SK-N-DZ (cell line): ENCODE results near the gene CHI3L1.

Experiments
- DNase-seq: peaks from one replicate; pipeline ENCODE4 v3.0.0-alpha.2; 2015; ENCODE audit warnings: low spot score

Gene CHI3L1

GRCh38 chr1:203168991-203169390, 17.5 kb downstream of the CHI3L1 start:
- no peak for DNase-seq

GRCh38 chr1:203168256-203168786, 18.2 kb downstream of the CHI3L1 start:
- no peak for DNase-seq

DNA sequence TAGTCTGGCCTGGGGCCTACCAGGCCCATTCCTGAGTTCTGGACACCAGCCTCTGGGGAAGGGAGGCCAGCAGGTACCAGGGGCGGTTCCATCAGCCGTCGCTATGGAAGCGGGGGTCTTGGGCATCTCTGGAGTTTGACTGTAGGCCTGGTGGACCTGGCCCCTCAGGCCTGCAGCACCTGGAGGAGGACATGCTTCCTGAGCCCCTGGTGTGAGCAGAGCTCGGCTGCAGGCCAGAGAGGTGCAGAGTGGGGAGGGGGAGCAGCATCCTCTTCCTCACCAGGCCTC, 18.6 kb downstream of the CHI3L1 start:
- no peak for DNase-seq

DNA sequence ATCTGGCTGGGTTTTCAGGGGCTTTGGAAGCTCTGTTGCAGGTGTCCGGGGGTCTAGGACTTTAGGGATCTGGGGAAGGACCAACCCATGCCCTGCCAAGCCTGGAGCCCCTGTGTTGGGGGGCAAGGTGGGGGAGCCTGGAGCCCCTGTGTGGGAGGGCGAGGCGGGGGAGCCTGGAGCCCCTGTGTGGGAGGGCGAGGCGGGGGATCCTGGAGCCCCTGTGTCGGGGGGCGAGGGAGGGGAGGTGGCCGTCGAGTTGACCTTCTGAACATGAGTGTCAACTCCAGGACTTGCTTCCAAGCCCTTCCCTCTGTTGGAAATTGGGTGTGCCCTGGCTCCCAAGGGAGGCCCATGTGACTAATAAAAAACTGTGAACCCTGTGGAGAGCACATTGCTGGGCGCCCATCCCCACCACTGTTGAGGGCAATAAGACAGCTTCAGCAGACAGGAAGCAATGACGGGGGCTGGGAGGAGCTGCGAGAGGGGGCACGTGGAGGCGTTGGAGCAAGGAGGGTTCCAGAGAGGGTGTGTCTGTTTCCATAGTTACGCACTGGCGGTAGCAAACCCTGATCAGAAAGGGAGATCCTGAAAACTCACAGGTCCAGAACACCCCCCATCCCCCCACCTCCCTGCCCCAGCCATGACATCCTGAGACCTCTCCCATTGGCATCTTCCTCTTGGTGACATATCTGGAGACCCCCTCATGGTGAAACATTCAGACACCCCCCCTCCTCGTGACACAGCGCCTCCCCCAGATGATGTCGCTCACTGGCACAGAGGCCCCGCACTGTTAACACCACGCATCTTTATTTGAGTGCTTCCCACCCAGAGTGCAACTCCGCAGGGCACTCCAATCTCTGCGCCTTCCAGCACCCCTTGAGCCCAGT, 19.2 kb downstream of the CHI3L1 start:
- no peak for DNase-seq

DNA sequence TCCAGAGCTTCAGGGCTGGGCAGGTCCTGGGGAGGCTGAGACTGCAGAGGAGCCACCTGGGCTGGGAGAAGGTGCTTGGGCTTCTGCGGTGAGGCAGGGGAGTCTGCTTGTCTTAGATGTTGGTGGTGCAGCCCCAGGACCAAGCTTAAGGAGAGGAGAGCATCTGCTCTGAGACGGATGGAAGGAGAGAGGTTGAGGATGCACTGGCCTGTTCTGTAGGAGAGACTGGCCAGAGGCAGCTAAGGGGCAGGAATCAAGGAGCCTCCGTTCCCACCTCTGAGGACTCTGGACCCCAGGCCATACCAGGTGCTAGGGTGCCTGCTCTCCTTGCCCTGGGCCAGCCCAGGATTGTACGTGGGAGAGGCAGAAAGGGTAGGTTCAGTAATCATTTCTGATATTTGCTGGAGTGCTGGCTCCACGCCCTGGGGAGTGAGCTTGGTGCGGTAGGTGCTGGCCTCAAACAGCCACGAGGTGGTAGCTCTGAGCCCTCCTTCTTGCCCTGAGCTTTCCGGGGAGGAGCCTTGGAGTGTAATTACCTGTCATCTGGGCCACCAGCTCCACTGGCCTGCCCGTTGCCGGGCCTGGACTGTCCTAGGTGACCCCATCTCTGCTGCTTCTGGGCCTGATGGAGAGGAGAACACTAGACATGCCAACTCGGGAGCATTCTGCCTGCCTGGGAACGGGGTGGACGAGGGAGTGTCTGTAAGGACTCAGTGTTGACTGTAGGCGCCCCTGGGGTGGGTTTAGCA, 20.1 kb downstream of the CHI3L1 start:
- DNase-seq = no peak

- DNase-seq = no peak
Measured at GRCh38 chr1:203165800-203166161, 20.7 kb downstream of the CHI3L1 start.

GRCh38 chr1:203165101-203165799, 21.3 kb downstream of the CHI3L1 start:
- no peak for DNase-seq

DNA sequence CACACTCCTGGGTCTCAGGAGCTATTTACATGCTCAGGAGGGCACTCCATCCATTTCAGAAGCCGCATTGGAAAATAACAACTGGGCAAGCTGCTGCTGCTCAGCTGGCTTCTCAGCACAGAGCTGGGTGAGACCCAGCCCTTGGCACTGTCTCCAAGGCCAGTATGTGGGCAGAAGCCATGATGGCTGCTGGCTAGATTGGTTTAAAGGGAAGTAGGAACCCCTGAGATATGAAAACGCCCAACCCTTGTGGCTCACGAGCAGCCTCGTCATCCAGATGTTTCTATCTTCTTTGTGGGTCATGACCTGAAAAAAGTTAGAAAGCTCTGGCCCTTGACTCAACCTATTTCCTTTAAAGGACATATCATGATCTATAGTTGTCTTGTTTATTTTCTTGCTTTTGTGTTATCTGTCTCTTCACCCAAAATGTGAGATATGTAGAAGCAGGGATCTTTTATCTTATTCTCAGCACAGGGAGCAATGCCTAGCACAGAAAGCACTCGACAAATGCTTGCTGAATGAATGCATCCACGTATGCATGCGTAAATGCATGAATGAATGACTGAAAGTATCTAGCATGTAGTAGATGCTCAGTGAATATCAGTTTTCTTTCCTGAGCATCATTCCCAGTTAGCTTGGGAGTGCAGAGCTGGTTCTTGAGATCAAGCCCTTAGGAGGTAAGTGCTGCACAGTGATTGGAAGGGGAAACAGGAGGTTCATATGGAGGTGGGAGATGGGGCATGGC, 22.4 kb downstream of the CHI3L1 start:
- DNase-seq = no peak

DNA sequence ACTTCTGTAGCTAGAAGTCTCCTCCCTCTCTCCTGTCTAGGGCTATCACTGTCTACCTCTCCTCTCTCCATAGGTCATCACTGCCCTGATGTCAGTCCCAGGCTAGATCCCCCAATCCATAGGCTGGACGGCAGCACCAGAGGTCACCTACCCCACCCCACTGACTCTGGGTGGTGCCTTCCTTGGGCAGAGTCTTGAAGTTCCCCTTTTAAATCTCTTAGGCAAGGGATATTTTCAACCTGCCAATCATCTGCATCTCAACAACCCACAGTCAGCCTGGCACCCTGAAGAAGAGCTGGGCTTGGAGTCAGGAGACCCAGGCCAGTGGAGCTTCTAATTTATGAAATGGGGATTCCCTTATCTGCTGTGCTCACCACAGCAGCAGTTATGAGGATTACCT, 24.1 kb downstream of the CHI3L1 start:
- DNase-seq = no peak

DNA sequence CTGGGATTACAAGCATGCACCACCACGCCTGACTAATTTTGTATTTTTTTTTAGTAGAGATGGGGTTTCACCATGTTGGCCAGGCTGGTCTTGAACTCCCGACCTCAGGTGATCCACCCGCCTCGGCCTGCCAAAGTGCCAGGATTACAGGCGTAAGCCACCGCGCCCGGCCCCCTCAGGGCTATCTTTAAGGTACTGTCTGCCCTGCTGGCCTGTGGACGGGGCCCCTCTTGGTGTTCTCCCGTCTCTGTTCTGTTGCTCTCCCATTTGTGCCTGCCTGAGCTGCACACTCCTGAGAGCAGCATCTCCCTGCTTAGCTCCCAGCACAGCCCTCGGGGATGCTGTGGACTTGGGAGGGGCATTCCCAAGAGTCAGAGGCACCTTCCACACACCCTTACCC, 24.8 kb downstream of the CHI3L1 start:
- no peak for DNase-seq

DNA sequence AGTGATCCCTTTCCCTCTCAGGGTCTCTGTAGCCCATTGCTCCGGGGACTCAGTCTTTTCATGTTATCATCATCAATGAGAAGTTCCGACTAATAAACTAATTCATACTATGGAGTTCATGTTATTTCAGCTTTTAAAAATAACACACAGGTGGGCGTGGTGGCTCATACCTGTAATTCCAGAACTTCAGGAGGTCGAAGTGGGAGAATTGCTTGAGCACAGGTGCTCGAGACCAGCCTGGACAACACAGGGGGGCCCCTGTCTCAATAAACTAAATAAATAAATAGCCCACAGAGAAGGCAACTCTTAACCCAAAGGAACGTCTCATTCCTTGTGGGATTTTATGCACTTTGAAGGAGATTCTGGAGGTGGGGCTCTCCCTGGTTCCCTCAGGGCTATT, 25.3 kb downstream of the CHI3L1 start:
- DNase-seq = no peak

DNA sequence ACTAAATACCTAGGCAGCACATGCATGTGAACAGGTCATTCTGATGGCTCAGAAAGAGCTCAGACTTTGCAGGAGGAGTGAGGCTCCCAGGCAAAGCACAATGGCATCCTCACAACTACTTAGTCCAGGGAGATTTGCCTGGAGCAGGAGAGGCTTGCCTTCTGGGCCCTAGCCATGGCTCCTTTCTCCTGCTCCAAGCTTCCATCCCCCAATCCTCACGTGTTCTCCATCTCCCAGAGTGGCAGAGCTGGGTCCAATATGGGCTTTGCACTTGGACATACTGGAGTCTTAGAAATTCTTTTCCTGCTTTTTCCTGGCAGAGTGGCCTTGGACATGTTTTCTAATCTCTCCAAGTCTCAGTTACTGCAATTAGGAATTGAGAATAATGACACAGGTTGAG, 26.7 kb downstream of the CHI3L1 start:
- DNase-seq = no peak

DNA sequence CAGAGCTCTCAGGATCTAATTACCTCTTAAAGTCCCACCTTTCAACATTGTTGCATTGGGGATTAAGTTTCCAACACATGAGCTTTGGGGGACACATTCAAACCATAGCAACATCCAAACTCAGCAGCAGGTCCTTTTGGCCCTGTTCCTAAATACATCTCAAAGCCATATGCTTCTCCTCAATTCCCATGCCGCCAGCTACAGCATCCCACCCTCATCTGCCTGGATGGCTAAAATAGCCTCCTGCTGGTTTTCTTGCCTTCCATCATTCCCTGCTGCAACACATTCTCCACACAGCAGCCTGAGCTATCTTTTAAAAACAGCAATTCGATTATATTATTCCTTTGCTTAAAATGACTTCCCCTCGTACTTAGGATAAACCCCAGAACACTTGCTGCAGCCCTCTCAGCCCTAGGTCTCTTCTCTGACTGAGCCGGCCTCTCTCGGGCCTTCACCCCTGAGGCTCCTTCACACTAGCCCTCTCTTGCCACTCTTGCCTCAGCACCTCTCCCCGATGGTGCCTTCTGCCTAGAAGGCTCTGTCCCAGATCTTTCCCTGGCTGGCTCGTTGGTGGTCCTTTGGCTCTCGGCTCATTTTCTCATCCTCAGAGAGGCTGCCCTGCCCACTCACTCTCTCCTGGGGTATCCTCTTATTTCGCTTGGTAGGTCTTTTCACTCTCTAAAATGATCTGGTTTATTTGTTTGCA, 27.4 kb downstream of the CHI3L1 start:
- no peak for DNase-seq

- no peak for DNase-seq
Measured at GRCh38 chr1:203158423-203158822, 28.1 kb downstream of the CHI3L1 start.

DNA sequence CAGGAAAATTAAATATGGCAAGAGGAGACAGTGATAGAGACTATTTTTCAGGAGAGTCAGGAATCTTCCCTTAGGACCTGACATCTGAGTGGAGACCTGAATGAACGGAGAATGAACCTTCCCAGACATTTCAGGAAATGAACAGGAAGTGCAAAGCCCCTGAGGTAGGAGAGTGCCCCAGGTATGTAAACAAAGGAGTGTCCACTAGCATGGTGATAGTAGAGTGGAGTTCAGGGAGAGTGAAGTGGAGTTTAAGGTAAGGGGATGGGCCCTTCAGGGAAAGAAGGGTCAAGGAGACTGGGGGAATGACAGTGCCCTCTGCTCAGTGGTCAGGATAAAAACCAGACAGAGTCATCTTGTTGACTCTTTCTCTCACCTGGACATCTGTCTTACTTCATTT, 30.2 kb downstream of the CHI3L1 start:
- DNase-seq = no peak

- no peak for DNase-seq
Measured at GRCh38 chr1:203153989-203154821, 32.3 kb downstream of the CHI3L1 start.

DNA sequence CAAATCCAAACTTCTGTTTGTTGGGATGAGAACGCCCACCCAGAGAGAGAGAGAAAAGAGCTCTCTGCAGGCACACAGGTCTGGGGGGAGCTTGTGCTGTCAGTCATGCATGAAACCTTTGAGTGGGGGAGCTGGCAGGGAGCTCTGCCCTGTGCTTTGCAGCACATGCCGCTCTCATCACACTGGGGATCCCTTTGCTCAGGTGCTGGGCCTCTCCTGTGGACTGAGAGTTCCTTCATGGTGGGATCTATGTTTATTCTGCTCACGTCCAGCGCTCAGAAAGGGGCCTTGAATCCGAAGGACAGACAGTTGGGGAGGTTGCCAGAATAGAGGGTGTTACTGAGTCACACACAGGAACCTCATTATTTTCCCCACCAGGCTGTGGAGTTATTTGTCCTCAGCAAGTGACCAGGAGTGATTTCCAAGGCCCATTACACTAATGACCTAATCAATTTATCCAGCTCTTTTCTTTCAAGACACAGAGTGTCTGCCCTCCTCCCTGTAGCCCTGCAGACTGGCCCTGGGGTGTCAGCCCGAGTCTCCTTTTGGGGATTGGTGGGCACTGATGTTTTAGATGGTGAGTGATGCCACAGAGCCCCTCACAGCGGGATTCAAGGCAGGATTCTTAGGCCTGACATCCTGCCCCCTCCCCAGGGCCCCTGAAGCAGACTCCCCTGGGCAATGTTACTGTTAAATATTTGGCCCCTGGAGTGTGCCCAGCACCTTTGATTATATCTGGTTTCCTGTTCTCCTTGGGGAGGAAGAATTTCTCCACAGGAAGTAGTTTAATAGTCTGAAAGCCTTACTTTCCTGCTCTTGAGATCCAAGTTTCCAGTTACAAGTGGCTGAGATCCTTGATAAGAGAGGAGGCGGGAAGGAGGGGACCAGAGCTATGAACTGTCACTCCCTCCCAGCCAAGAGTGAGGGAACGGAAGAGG, 33.2 kb downstream of the CHI3L1 start:
- DNase-seq = no peak

DNA sequence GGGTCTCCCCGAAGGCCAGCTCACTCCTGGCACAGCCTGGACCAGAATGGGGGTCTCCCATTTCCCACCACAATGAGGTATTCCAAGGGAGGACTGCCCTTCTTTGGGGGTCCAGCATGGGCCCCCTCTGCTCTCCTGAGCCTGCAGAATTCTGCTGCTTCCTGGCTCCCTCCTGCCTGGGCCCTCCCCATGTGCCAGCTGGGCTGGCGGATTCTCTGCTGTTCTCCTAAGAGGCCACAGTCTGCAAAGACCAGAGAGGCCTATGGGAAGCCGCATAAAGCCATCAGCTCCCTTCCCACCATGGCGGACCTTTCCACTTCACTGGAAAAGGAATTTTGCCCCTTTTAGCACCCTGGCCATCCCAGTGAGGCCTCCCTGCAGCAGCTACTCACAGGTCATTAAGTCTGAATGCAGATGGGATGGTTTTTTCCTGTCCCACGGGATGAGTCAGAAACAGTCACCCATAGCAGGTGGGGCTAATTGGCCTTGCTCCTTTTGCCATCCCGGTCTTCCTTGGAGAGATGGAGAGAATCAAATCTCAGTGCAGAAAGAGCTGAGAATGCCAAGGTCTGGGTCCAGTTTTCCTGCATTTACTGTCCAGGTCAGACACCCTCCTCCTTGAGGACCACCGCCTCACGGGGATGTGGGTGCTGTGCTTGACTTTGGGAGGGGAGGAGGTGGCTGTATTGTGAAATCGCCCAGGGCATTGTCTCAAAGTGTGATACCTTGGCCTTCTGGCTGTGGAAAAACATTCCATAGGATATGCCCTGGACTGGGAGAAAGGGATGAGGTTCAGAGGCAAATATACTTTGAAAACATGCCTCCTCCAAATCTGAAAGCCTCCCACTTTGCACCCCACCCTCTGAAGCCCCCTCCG, 34.1 kb downstream of the CHI3L1 start:
- no peak for DNase-seq
